KOPT-K1 (cell line): Measurements from ENCODE around the gene MDM4.
"Not testable (repeated sequence)": the region's sequence is repeated elsewhere in the genome, so short reads cannot be mapped to it uniquely, and the experiment has no call there.

Experiments
- H3K27ac ChIP-seq: fragments of 200-600 bp; sonication (generic); 2 replicates; pipeline ENCODE4 v1.5.1; 2016; ENCODE audit warnings: antibody characterized with exemption, mild to moderate bottlenecking, low read depth, low read length; ENCODE audit not compliant: poor library complexity, severe bottlenecking
- H3K36me3 ChIP-seq: fragments of 200-600 bp; sonication (generic); 2 replicates; pipeline ENCODE4 v1.5.1; 2017; ENCODE audit warnings: antibody characterized with exemption, mild to moderate bottlenecking, low read length, moderate library complexity; ENCODE audit not compliant: insufficient read depth
- H3K9me3 ChIP-seq: fragments of 200-600 bp; sonication (generic); 2 replicates; pipeline ENCODE4 v1.5.1; 2017; ENCODE audit warnings: antibody characterized with exemption, low read length, mild to moderate bottlenecking; ENCODE audit not compliant: insufficient read depth, poor library complexity, severe bottlenecking

The MDM4 gene

GRCh38 chr1:204570021-204570420 lies 53.8 kb downstream of the MDM4 start:
- H3K36me3 ChIP-seq, H3K9me3 ChIP-seq, H3K27ac ChIP-seq: not testable (repeated sequence)

DNA sequence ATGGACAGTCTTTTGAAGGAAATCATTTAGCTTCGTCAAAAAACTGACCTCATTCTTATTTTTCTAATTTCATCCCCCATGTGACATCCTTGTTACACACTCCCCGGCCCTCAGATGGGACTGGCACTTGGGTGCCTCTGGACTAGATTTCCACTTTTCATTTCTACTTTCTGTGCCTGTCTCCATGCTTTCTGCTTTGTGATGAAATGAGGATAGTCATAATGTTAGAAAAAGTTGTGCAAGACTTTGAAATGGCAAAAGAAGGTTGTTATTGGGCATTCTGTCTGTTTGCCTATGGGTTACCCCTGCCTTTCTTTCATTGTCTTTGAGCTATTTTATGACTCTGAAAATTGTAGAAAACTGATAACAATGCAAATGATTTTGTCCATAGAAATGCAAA lies 54.9 kb downstream of the MDM4 start:
- H3K9me3 ChIP-seq, result no peaks in the 10 kb centered on the region
- H3K36me3 ChIP-seq, result no peaks in the 10 kb centered on the region

DNA sequence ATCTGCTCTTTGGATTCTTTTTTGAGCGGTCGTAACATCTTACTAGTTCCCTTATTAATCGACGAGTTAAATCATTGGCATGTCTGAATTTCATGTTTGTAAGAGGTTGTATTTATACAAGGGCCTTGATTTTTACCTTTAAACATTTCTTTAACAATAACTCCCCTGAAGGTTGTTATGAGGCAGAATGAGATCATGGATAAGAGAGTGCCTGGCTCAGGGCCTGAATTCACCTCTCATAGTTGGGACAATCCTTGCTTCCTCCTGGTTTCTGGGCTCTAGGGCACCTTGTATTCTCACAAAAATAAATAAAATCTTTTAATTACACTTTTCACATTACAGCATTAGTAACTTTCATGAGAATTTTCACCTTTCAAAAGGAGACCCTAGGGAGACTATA lies 55.4 kb downstream of the MDM4 start:
- Histone ChIP-seq H3K27ac (no peak overlapping the region), H3K36me3 (no peaks in the 10 kb centered on the region), H3K9me3 (no peaks in the 10 kb centered on the region)

More for the DNA sequence above, 54.9 kb downstream of the MDM4 start:
- no peak overlapping the region for H3K27ac ChIP-seq

GRCh38 chr1:204572923-204573922 lies 57.0 kb downstream of the MDM4 start:
- Histone ChIP-seq H3K27ac (no peak overlapping the region), H3K9me3 (no peaks in the 10 kb centered on the region), H3K36me3 (no peaks in the 10 kb centered on the region)

DNA sequence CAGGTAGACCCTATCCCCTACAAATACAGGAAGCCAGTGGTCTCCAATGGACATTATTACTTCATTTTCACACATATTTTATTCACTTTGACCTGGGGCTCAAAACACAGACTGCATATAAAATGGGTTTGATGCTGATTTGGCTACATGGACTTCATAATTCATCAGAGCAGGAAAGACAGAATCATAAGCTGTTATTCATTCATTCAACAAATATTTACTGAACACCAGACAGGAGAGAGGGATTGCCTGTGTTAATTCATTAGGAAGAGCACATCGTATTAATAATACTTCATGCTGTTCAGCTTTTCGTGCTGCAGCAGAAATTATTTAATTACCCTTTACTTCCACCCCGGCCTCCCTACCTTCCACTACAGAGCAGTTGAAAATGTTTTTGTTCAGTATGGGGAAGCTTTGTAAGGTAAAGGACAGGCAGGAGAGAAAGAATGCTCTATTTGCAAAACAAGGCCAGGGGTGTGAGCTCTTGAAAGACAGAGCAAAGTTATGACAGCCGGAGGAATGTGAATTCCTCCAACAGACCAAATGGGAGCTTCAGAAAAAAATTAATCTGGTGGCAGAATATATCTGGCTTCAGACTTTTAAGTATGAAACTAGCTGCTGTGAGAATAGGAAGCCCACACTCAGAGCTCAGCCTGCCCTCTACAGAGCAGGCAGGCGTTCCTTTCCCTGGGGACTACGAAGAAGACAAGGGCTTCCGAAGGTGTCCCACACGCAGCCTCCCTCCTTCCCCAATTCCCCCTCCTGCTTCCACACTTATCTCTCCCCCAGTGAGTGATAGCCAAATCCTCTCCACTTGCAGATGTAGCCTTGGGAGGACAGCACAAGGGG lies 58.0 kb downstream of the MDM4 start:
- Histone ChIP-seq H3K36me3 (no peaks in the 10 kb centered on the region), H3K27ac (no peak overlapping the region), H3K9me3 (no peaks in the 10 kb centered on the region)

DNA sequence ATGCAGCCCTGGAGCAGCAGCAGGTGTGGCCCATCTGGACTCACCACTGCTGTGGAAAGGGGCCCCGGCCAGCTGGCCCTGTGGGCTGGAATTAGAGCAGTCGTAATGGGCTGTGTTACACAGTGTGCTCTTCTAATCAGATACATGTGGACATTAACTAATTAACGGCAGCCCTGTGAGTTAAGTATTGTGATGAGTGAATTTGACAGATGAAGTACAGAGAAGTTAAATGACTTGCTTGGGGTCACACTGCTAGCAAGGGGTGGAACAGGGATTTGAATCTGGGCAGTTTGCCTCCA lies 58.6 kb downstream of the MDM4 start:
- Histone ChIP-seq H3K9me3 (no peaks in the 10 kb centered on the region), H3K27ac (no peak overlapping the region)

DNA sequence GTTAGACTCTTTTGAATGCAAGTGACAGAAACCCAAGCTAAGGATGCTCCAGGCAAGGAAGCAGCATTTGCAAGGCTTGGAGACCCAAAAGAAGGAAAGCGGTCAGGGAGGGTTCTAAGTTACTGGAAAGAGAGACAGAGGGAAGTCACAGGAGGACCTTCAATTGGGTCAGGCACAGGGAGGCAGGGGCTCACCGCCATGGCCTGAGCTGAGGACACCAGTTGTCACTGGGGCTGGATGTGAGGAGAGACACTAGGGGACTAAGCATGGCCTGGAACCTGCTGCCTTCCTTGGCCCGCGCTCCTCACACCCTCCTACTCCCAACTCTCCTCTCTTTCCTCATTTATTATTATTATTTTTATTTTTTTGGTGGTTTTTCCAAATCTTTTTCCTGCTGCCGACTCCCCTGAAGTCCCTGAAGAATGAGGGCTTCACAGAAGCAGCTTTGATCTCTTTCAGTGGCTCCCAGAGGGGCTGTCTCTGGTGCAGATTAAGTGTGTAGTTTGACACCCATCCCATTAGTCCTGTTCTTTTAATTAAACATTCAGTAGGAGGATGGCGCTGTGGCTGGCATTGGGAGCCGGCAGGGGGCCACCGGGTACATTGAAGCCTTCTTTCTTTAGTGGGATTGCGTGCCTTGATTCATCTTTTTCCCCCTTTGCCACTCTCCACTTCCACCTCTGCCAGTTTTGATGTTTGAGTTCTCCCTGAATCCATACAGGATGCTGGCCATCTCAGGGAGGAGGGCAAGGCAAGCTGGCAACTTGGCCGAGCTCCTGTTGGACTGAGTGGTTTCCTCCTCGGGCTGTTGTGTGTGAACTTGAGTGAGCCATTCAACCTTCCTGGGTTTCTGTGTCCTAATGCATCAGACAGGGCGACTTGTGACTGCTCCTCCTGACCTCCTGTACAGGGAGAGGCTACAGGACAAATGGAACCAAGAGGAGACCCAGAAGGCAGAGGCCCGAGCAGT lies 59.3 kb downstream of the MDM4 start:
- Histone ChIP-seq H3K36me3 (no peaks in the 10 kb centered on the region), H3K9me3 (no peaks in the 10 kb centered on the region), H3K27ac (no peak overlapping the region)

More for the DNA sequence above, 58.6 kb downstream of the MDM4 start:
- H3K36me3 ChIP-seq, result no peaks in the 10 kb centered on the region

- no peak overlapping the region for H3K27ac ChIP-seq
Measured at GRCh38 chr1:204576422-204576821, 60.2 kb downstream of the MDM4 start.

DNA sequence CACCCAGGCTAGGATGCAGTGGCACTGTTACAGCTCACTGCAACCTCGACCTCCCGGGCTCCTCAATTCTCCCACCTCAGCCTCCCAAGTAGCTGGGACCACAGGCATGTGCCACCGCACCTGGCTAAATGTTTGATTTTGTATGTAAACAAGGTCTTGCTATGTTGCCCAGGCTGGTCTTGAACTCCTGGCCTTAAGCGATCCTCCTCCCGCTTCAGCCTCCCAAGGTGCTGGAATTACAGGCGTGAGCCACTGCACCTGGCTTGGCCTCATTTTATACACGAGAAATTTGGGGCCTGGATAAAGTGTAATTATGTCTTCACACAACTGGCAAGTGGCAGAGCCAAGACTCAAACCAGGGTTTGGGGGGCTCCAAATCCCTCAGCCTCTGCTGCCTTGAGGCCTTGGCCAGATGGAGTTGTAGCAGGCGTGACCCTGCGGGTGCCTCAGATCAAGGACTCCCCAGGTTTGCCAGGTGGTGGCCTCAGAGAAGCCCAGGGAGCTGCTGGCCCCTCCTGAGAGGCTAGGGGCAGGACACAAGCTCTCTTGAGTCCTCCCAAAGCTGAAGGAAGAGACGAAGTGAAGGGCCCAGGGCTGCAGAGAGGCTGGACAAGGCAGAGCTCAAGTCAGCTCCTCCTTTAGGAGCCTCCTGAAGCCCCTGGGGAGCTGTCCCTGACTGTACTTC lies 61.7 kb downstream of the MDM4 start:
- no peaks in the 10 kb centered on the region for H3K9me3 ChIP-seq
- H3K27ac ChIP-seq, result no peak overlapping the region
- no peaks in the 10 kb centered on the region for H3K36me3 ChIP-seq

More at GRCh38 chr1:204576422-204576821, 60.2 kb downstream of the MDM4 start:
- Histone ChIP-seq H3K36me3 (no peaks in the 10 kb centered on the region), H3K9me3 (no peaks in the 10 kb centered on the region)

DNA sequence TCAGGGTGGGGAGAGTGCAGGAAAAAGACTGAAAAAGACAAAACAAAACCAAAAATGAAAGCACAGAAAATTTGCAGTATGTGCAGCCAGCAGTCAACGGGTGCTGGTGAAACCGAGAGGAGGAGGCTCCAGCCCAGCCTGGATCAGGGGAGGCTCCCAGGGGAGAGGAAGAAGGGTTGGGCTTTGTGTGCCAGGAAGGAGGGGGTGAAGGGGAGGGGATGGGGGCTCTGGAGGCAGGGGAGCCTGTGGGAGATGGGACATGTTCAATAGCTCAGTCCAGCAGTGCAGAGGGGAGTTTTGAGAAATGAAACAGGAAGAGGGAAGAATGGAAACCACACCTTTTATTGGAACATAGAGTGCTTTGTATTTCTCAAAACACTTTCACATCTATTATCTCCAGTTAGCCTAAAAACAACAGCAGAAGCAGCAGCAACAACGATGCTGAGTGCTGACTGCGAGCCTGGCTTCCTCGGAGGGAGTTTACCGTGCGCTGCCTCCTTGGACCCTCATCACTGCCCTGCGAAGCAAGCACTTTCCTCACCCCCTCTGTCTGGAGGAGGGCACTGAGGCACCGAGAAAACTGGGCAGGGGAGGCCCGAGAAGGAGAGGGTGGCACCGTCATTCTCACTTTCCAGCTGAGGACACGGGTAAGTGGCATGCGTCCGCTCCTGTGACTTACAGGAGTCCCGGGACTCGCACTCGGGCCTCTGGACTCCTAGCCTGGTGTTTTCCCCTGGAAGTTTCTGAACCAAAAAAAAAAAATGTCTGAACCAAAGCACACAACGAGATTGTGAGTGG lies 62.9 kb downstream of the MDM4 start:
- H3K9me3 ChIP-seq, result no peaks in the 10 kb centered on the region
- H3K27ac ChIP-seq, result peak overlapping the region; percentile 10
- no peaks in the 10 kb centered on the region for H3K36me3 ChIP-seq

DNA sequence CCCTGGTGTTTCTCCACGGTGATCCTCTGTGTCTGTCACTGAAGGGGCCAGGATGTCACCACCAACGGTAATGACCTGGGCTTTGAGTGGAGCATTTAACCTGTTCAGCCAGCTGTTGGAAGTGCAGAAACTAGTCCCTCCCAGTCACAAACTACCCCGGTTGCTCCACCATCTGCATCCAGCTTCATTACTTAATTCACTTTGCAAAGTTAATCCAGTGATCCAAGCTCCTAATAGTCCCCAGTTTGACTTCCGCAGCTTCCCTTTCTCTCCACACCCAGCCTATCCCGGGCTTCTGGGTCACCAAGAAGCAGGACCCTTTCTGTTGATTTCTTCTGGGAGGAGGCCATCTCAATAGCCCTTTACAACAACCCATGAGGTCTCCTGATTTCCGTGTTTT lies 63.5 kb downstream of the MDM4 start:
- no peaks in the 10 kb centered on the region for H3K36me3 ChIP-seq
- H3K9me3 ChIP-seq, result no peaks in the 10 kb centered on the region
- H3K27ac ChIP-seq, result no peak overlapping the region

DNA sequence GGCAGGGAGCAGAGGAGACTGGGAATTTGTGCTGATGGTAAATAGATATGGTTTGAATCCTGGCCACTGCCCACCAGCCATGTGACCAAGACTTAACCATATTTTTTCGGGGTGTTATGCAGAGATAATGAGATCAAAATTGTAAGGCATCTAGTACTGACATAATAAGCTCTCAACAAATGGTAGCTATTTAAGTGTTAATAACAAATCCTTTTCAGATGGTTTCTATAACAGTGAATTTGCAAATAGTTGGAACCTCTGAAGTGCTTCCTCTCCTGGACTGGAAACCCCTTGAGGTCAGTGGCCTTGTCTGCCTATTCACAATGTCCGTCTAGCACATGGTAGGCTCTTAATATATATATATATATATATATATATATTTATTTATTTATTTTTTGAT lies 64.7 kb downstream of the MDM4 start:
- Histone ChIP-seq H3K27ac (no peak overlapping the region), H3K36me3 (no peaks in the 10 kb centered on the region), H3K9me3 (no peaks in the 10 kb centered on the region)

- no peaks in the 10 kb centered on the region for H3K36me3 ChIP-seq
- H3K27ac ChIP-seq, result no peak overlapping the region
- H3K9me3 ChIP-seq, result no peaks in the 10 kb centered on the region
Measured at GRCh38 chr1:204581759-204582158, 65.6 kb downstream of the MDM4 start.
